ENCODE results near the gene SPON1.

SPON1 gene

GRCh38 chr11:14015711-14016110 lies 53.2 kb downstream of the SPON1 start:
- no peak overlapping the region for H3K4me3 ChIP-seq (ENCODE audit: control insufficient read depth, low read depth, low read length)
- TF ChIP-seq CTCF (conservative IDR thresholded peaks at IDR 0.05; ENCODE audit: control insufficient read depth, insufficient read depth, low read depth, low read length), result no peak
- peak; percentile 72 for DNase-seq (ENCODE audit: low read depth)

- H3K4me3 ChIP-seq (ENCODE audit: control insufficient read depth, low read depth, low read length), result no peak overlapping the region
- DNase-seq (ENCODE audit: low read depth), result no peak
- TF ChIP-seq CTCF (conservative IDR thresholded peaks at IDR 0.05; ENCODE audit: control insufficient read depth, insufficient read depth, low read depth, low read length), result no peak
Measured at GRCh38 chr11:14018441-14018840, 55.9 kb downstream of the SPON1 start.

- TF ChIP-seq CTCF (conservative IDR thresholded peaks at IDR 0.05; ENCODE audit: control insufficient read depth, insufficient read depth, low read depth, low read length), result no peak
- no peak for DNase-seq (ENCODE audit: low read depth)
- H3K4me3 ChIP-seq (ENCODE audit: control insufficient read depth, low read depth, low read length), result no peak overlapping the region
Measured at GRCh38 chr11:14021738-14022137, 59.2 kb downstream of the SPON1 start.

GRCh38 chr11:14022251-14022650 lies 59.7 kb downstream of the SPON1 start:
- TF ChIP-seq CTCF (conservative IDR thresholded peaks at IDR 0.05; ENCODE audit: control insufficient read depth, insufficient read depth, low read depth, low read length), result no peak
- peak; percentile 20 for DNase-seq (ENCODE audit: low read depth)
- H3K4me3 ChIP-seq (ENCODE audit: control insufficient read depth, low read depth, low read length), result no peak overlapping the region

GRCh38 chr11:14022821-14023220 lies 60.3 kb downstream of the SPON1 start:
- no peak for TF ChIP-seq CTCF (conservative IDR thresholded peaks at IDR 0.05; ENCODE audit: control insufficient read depth, insufficient read depth, low read depth, low read length)
- no peak for DNase-seq (ENCODE audit: low read depth)
- H3K4me3 ChIP-seq (ENCODE audit: control insufficient read depth, low read depth, low read length), result no peak overlapping the region

- DNase-seq (ENCODE audit: low read depth), result peak; percentile 58
- TF ChIP-seq CTCF (conservative IDR thresholded peaks at IDR 0.05; ENCODE audit: control insufficient read depth, insufficient read depth, low read depth, low read length), result no peak
- no peak overlapping the region for H3K4me3 ChIP-seq (ENCODE audit: control insufficient read depth, low read depth, low read length)
Measured at GRCh38 chr11:14026961-14027360, 64.4 kb downstream of the SPON1 start.

- H3K4me3 ChIP-seq (ENCODE audit: control insufficient read depth, low read depth, low read length), result no peak overlapping the region
- TF ChIP-seq CTCF (conservative IDR thresholded peaks at IDR 0.05; ENCODE audit: control insufficient read depth, insufficient read depth, low read depth, low read length), result no peak
- no peak for DNase-seq (ENCODE audit: low read depth)
Measured at GRCh38 chr11:14027525-14027924, 65.0 kb downstream of the SPON1 start.
